ENCODE data around the gene ROPN1B. TPM values are rescaled to one million over a fixed set of nuclear protein-coding genes. Genes with fewer than 3 reads are reported as not detected.
A peak's percentile ranks its signal among the peaks of the same experiment; 100 is the strongest.
"Not testable (repeated sequence)": the region's sequence is repeated elsewhere in the genome, so short reads cannot be mapped to it uniquely, and the experiment has no call there.

Gene ROPN1B
- total RNA-seq, 1 experiment from 2014 or later, result 2.2 TPM

- CTCF ChIA-PET; H3K9me3 ChIP-seq (ENCODE audit: control insufficient read depth in 1 of 2, insufficient read depth in 1 of 2, low read depth in 1 of 2, low read length in 2 of 2); H4K20me1 ChIP-seq (ENCODE audit: insufficient read depth); H3K4me2 ChIP-seq (ENCODE audit: low read length); H3K4me3 ChIP-seq (replicated peaks in 1 of 2; ENCODE audit: low read depth in 1 of 2, low read length in 2 of 2); BruUV-seq (replicated peaks); H3K9ac ChIP-seq (ENCODE audit: low read length); H3K36me3 ChIP-seq (ENCODE audit: control insufficient read depth in 1 of 2, insufficient read depth in 2 of 2, low read length in 2 of 2); H2AFZ ChIP-seq (ENCODE audit: low read depth, low read length, poor library complexity, severe bottlenecking); H3K9me2 ChIP-seq (ENCODE audit: insufficient read depth); DNase-seq (ENCODE audit: low read depth, low spot score); H3K27me3 ChIP-seq (ENCODE audit: insufficient read depth, low read length); H3K27ac ChIP-seq (ENCODE audit: low read depth, low read length); POLR2A ChIA-PET; H3K79me2 ChIP-seq (ENCODE audit: insufficient read depth, low read length); RAD21 ChIA-PET (ENCODE audit: low non-redundant PET in 1 of 2, low total read pairs in 2 of 2, uncharacterized antibody in 2 of 2, unreplicated experiment in 2 of 2): not testable (repeated sequence)
- peak; percentile 62; the same call in 1 of the 2 replicates for ATAC-seq
- H3K4me1 ChIP-seq (ENCODE audit: control insufficient read depth in 1 of 2, insufficient read depth in 2 of 2, low read length in 2 of 2), result peaks cover 8 to 15% of the 10 kb centered on the region in 2 experiments
- peak in 2 of 3 experiments; percentile 21 to 49; a peak in 4 of 6 replicates for TF ChIP-seq CTCF (IDR thresholded peaks at IDR 0.05 in 2 of 3, conservative IDR thresholded peaks at IDR 0.05 in 1 of 3; ENCODE audit: borderline replicate concordance in 1 of 3, insufficient read depth in 1 of 3, low read depth in 2 of 3, low read length in 2 of 3)
- TF ChIP-seq RAD21 (IDR thresholded peaks at IDR 0.05; ENCODE audit: low read depth), result peak; percentile 57
- intact Hi-C loops (cut with micrococcal nuclease), result loop anchor here (10.0 kb wide), 1 partner anchor 193 kb away; no protein-coding TSS in a partner anchor
Measured at GRCh38 chr3:125921712-125922111, 47.3 kb upstream of the ROPN1B start.

- H3K4me3 ChIP-seq (replicated peaks in 1 of 2; ENCODE audit: low read depth in 1 of 2, low read length in 2 of 2); H3K4me2 ChIP-seq (ENCODE audit: low read length); H3K9me3 ChIP-seq (ENCODE audit: control insufficient read depth in 1 of 2, insufficient read depth in 1 of 2, low read depth in 1 of 2, low read length in 2 of 2); ATAC-seq; H4K20me1 ChIP-seq (ENCODE audit: insufficient read depth); H3K9me2 ChIP-seq (ENCODE audit: insufficient read depth); BruUV-seq (replicated peaks); CTCF ChIA-PET; H3K4me1 ChIP-seq (ENCODE audit: control insufficient read depth in 1 of 2, insufficient read depth in 2 of 2, low read length in 2 of 2); H3K36me3 ChIP-seq (ENCODE audit: control insufficient read depth in 1 of 2, insufficient read depth in 2 of 2, low read length in 2 of 2); H2AFZ ChIP-seq (ENCODE audit: low read depth, low read length, poor library complexity, severe bottlenecking); DNase-seq (ENCODE audit: low read depth, low spot score); H3K9ac ChIP-seq (ENCODE audit: low read length); H3K79me2 ChIP-seq (ENCODE audit: insufficient read depth, low read length); RAD21 ChIA-PET (ENCODE audit: low non-redundant PET in 1 of 2, low total read pairs in 2 of 2, uncharacterized antibody in 2 of 2, unreplicated experiment in 2 of 2); POLR2A ChIA-PET; H3K27ac ChIP-seq (ENCODE audit: low read depth, low read length); H3K27me3 ChIP-seq (ENCODE audit: insufficient read depth, low read length): not testable (repeated sequence)
- intact Hi-C loops (cut with micrococcal nuclease), result loop anchor here (10.0 kb wide), 1 partner anchor 191 kb away; no protein-coding TSS in a partner anchor
Measured at GRCh38 chr3:125923324-125924115, 45.5 kb upstream of the ROPN1B start.

- not testable (repeated sequence) for BruUV-seq (replicated peaks)
Measured at GRCh38 chr3:125924276-125924675, 44.7 kb upstream of the ROPN1B start.

GRCh38 chr3:125925727-125926126 lies 43.3 kb upstream of the ROPN1B start:
- CTCF ChIA-PET; BruUV-seq (replicated peaks); H3K4me1 ChIP-seq (ENCODE audit: control insufficient read depth in 1 of 2, insufficient read depth in 2 of 2, low read length in 2 of 2); H3K27me3 ChIP-seq (ENCODE audit: insufficient read depth, low read length); H3K36me3 ChIP-seq (ENCODE audit: control insufficient read depth in 1 of 2, insufficient read depth in 2 of 2, low read length in 2 of 2); DNase-seq (ENCODE audit: low read depth, low spot score); H3K4me2 ChIP-seq (ENCODE audit: low read length); H3K9me3 ChIP-seq (ENCODE audit: control insufficient read depth in 1 of 2, insufficient read depth in 1 of 2, low read depth in 1 of 2, low read length in 2 of 2); H3K4me3 ChIP-seq (replicated peaks in 1 of 2; ENCODE audit: low read depth in 1 of 2, low read length in 2 of 2); H3K79me2 ChIP-seq (ENCODE audit: insufficient read depth, low read length); H3K9ac ChIP-seq (ENCODE audit: low read length); RAD21 ChIA-PET (ENCODE audit: low non-redundant PET in 1 of 2, low total read pairs in 2 of 2, uncharacterized antibody in 2 of 2, unreplicated experiment in 2 of 2); H3K27ac ChIP-seq (ENCODE audit: low read depth, low read length); ATAC-seq; H4K20me1 ChIP-seq (ENCODE audit: insufficient read depth); POLR2A ChIA-PET; H3K9me2 ChIP-seq (ENCODE audit: insufficient read depth); H2AFZ ChIP-seq (ENCODE audit: low read depth, low read length, poor library complexity, severe bottlenecking): not testable (repeated sequence)
- intact Hi-C loops (cut with micrococcal nuclease), result loop anchor here (10.0 kb wide), 1 partner anchor 189 kb away; no protein-coding TSS in a partner anchor

More at GRCh38 chr3:125924276-125924675, 44.7 kb upstream of the ROPN1B start:
- H4K20me1 ChIP-seq (ENCODE audit: insufficient read depth); DNase-seq (ENCODE audit: low read depth, low spot score); H3K4me1 ChIP-seq (ENCODE audit: control insufficient read depth in 1 of 2, insufficient read depth in 2 of 2, low read length in 2 of 2); H3K79me2 ChIP-seq (ENCODE audit: insufficient read depth, low read length); RAD21 ChIA-PET (ENCODE audit: low non-redundant PET in 1 of 2, low total read pairs in 2 of 2, uncharacterized antibody in 2 of 2, unreplicated experiment in 2 of 2); H3K9ac ChIP-seq (ENCODE audit: low read length); POLR2A ChIA-PET; H3K9me3 ChIP-seq (ENCODE audit: control insufficient read depth in 1 of 2, insufficient read depth in 1 of 2, low read depth in 1 of 2, low read length in 2 of 2); H3K9me2 ChIP-seq (ENCODE audit: insufficient read depth); ATAC-seq; H3K4me3 ChIP-seq (replicated peaks in 1 of 2; ENCODE audit: low read depth in 1 of 2, low read length in 2 of 2); H3K27ac ChIP-seq (ENCODE audit: low read depth, low read length); H3K36me3 ChIP-seq (ENCODE audit: control insufficient read depth in 1 of 2, insufficient read depth in 2 of 2, low read length in 2 of 2); H3K27me3 ChIP-seq (ENCODE audit: insufficient read depth, low read length); CTCF ChIA-PET; H3K4me2 ChIP-seq (ENCODE audit: low read length); H2AFZ ChIP-seq (ENCODE audit: low read depth, low read length, poor library complexity, severe bottlenecking): not testable (repeated sequence)
- intact Hi-C loops (cut with micrococcal nuclease), result loop anchor here (10.0 kb wide), 1 partner anchor 191 kb away; no protein-coding TSS in a partner anchor
